HG03378 (cell line): ENCODE results near the gene IL13.

Source experiments
- ATAC-seq: cut with Tn5 transposase; IDR thresholded peaks from one replicate; pipeline ENCODE4 v1.9.1; 2021; ENCODE audit warnings: mild to moderate bottlenecking, moderate library complexity; ENCODE audit not compliant: unreplicated experiment

The IL13 gene

DNA sequence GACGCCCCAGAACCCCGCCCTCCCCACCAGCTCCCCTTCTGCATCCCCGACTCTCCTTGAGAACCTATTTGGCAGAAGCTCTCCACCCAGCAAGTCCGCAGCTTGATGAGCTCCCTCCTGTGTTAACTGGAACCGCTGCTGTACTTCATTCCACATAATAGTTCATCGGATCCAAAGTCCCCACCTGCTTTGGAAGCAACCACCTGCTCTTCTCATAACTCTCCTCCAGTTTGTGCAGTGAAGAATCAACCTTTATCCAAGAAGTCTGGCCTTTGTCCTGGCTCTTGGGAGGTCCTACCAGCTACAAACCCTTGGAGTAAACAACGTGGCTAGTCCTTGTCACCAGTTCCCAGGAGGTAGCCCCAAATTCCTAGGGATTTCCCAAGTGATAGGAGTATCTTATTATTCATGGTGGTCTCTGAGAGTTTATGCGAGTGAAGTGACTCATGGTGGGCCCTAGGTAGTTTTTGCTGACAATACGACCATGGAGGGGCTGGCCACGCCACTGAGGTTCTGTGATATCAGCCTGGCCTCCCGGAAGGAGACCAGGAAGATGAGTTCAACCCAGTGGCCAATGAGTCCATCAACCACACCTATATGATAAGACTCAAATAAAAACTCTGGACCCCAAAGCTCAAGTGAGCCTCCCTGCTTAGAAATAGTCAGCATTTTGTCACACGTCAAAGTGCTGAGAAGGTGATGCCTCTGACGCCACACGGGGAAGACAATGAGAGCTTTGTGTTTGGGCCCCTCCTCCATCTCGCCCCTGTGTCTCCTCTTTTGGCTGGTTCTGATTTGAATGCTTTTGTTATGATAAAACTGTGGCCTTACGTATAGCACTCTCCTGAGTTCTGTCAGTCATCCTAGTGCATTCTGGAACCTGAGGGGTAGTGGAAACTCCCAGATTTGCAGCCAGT lies 12.3 kb downstream of the IL13 start:
- ATAC-seq, result no peak

DNA sequence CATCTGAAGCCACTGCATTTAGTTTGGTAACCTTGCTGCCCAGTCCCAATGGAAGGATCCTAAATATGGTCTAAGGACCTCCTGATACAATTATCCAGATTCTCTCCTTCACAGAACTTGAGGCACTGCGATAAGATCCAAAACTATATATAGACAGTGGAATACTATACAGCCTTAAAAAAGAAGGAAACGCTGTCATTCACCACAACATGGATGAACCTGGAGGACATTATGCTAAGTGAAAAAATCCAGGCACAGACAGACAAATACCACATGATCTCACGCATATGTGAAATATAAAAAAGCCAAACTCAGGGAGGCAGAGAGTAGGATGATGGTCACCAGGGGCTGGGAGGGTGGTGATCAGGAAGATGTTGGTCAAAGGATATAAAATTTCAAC lies 13.0 kb downstream of the IL13 start:
- ATAC-seq, result no peak

DNA sequence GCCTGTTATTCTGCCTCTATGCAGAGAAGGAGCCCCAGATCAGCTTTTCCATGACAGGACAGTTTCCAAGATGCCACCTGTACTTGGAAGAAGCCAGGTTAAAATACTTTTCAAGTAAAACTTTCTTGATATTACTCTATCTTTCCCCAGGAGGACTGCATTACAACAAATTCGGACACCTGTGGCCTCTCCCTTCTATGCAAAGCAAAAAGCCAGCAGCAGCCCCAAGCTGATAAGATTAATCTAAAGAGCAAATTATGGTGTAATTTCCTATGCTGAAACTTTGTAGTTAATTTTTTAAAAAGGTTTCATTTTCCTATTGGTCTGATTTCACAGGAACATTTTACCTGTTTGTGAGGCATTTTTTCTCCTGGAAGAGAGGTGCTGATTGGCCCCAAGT lies 15.5 kb downstream of the IL13 start:
- ATAC-seq, result no peak

DNA sequence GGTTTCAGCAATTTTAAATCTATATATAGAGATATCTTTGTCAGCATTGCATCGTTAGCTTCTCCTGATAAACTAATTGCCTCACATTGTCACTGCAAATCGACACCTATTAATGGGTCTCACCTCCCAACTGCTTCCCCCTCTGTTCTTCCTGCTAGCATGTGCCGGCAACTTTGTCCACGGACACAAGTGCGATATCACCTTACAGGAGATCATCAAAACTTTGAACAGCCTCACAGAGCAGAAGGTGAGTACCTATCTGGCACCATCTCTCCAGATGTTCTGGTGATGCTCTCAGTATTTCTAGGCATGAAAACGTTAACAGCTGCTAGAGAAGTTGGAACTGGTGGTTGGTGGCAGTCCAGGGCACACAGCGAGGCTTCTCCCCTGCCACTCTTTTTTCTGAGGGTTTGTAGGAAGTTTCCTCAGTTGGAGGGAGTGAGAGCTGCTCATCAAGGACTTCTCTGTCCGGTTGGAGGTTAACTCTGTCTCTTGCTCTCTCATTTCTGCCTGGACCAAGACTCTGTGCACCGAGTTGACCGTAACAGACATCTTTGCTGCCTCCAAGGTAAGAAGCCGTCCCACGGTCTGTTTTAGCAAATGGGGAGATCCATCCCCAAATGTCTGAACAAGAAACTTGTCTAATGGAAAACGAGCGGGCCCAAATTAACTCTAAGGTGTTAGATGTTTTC lies 16.1 kb downstream of the IL13 start, which contains the start of gene IL4:
Gene IL4 (plus strand): TSS at position 51 of the 692 bp plus-strand sequence. CDS start 62 bp downstream, at position 113.
- peak; percentile 4 for ATAC-seq

DNA sequence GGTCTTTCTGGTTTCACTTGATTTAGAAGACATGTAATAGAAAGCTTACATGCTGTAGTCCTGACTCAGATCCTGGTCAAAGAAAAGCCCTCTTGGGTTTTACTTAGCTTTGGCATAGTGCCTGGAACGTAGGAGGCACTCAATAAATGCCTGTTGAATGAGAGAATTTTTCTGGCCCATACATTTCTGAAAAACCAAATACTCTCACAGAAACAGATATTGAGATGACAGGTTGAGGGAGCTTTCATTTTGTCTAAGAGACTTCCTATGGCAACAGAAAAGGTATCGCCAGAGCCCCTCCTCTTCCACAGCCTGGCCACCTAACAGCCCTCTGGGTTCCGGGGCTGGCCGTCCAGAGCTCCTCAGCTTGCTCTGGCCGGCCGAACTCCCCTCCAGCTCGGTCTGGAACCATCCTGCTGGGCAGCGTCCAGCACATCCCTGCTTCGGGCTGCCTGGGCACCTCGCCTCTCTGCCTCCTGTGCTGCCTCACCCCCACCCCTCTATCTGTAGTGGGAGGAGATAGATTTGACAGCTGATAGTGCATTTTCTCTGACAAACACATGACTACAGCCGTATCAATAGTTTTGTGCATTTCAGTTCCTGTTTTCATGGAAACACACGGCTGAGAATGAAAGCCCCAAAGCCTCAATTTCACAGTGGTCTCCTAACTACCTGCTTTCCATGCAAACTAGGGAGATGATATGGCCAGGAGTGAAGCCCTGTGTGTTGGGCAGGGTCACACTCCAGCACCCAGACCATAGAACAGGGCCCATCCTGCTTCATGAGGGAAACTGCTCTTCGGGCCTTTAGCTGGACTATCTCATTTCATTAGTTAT lies 16.9 kb downstream of the IL13 start:
- ATAC-seq, result peak; percentile 78

DNA sequence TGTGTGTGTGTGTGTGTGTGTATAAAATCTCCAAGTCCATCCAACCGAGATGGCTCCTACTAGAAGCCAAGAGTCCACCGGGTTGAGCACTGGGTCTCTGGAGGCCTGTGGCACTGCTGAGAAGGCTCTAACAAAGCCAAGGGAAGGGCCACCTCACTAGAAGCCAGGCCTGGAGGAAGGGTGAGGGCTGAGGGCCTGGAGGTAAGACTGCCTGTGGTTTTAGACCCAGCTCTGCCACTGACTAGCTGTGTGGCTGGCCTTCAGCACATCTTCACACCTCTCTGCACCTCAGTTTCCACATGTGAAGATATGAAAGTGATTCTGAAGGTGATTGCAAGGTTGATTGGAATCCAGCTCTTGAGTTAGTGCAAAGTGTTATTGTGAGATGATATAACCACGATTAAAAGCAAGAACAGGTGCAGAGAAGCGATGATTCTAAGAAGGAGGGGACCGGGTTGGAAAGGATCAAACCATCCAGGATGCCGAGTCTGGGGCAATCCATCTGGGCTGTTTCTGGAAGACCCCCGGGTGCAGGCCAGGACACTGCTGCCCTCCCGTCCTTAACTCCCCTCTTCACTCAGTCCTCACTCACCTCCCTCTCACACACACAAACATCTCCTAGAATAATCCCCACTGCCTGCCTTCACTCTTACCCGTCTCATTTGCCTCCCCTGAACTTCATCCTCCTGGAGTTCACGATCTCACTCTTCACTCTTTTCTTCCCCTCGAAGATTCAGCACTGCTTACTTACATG lies 18.1 kb downstream of the IL13 start:
- ATAC-seq, result no peak

DNA sequence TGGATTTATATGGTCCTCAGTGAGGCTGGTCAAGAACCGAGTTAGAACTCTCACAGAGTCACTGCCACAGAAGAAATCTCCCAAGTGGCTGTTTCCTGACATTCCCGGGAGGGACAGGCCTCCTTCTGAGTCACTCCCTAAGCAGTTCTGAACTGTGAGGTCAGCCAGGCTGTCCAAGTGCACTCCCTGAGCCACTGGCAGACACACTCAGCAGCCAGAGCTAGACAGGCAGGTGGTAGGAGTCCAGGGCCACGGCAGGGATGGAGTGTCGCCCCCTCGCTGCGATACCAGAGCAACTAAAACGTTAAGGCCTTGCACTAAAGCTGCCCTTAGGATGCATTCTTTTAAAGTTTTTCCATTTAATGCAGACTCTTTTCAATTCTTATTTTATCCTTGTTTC lies 19.2 kb downstream of the IL13 start:
- no peak for ATAC-seq

DNA sequence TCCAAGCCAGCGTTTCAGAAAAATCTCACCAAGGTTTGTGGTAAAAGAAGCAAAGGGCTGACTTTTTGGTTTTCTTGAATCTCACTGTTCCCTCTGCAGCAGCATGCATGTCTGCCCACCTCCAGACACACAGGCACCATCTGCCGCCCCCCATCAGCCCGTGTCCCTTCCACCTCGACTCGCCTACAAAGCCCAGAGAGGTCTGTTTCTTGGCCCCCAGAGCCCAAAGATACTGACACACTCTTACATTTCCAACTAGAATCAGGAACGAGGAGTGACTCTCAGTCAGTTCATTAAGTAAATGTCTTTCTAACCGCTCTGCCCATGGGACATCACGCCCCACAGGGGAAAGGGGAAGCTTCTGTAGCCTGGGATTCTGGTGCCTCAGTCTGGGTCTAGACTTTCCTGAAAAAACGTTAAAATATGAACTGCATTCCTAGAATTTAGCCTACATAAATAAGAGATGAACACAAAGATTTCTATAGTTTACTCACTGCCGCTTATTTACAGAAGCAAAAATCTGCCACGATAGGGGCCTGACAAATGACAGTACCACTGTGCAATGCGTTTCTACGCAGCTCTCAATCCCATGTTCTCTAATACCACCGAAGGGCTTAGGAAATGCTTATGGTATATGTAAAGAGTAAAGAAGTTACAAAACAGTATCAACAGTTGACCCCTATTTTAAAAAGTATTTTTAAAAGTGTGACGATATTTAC lies 19.9 kb downstream of the IL13 start:
- ATAC-seq, result no peak

DNA sequence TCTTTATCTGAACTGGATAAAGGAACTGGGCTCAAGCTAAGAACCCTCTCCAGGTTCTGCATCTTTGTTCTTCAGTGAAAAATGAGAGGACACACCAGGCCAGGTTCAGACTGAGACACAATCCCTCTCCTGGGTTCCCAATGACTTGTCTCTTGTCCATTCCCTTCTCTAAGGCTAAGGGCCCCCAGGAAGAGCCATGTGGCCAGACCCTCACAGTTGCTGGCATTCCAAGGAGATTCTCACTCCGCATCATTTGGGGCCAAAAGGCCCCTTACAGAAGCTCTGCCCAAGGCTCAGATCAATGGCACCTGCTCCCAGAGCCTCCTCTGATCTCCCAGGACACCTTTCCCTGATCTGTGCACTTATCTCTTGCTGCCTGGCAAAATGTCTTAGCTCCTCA lies 20.8 kb downstream of the IL13 start:
- no peak for ATAC-seq

DNA sequence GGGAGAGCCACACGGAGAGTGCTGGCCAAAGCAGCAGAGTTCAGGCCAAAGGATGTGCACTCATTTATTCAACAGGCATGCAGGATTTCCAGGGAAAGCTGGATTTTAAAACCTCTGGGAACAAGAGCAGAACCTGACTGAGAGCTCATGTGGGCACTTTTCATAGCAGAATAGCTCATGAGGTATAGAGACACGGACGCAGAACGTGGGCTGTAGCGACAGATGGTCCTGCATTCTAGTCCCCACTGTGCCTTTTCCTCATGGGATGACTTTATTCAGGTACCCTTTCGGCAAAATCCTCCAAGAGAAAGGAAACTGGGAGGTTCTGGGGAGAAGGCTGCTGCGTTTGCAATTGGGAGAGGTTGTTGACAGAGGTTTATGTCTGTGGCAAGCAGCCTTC lies 21.2 kb downstream of the IL13 start:
- ATAC-seq, result no peak

DNA sequence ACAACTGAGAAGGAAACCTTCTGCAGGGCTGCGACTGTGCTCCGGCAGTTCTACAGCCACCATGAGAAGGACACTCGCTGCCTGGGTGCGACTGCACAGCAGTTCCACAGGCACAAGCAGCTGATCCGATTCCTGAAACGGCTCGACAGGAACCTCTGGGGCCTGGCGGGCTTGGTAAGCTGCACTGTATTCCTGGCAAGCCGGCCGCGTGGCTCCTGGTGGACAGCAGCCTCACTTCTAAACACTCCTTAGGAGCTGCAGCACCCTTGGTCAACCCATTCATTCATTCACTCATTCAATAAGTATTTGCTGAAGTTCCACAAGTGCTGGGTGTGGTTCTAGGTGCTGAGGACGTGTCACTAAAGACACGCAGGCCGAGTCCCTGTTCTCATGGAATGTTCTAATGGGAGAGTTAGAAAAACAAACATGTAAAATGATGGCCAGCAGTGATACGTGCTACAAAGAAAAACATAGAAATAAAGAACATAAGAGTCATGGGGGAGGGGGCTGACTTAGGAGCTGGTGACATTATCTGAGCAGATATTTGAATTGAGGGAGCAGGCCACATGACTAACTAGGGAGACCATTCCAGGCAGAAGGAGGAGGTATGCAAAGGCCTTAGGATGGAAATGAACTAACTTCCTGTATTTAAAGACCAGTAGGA lies 21.9 kb downstream of the IL13 start:
- no peak for ATAC-seq

DNA sequence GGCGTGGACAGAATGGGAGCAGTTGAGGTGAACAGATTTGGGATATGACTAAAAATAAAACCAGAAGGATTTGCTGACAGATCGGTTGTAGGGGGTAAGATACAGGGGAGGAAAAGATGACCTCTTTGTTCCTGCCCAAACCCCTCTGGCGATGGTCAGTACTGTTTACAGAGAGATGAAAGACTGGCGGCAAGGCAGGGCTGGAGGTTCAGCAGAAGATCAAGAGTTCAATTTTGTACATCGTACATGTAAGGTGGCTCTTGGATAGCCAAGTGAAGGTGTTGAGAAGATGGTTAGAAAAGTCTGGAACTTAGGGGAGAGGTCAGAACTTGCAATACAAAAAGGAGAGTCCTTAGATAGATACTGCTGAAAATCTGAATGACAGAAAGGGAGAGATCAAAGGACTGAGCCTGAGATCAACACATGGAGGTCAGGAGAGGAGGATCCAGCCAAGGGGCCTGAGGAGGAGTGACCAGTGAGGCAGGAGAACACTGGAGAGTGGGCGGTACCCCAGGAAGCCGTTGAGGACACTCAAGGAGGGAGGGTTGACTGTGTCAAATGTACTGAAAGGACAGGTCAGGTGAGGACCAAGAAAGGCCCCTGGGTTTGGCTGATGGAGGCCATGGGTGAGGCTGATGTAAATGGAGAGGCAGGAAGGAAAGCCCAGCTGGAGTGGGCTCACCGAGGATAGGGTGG lies 23.0 kb downstream of the IL13 start:
- ATAC-seq, result no peak

DNA sequence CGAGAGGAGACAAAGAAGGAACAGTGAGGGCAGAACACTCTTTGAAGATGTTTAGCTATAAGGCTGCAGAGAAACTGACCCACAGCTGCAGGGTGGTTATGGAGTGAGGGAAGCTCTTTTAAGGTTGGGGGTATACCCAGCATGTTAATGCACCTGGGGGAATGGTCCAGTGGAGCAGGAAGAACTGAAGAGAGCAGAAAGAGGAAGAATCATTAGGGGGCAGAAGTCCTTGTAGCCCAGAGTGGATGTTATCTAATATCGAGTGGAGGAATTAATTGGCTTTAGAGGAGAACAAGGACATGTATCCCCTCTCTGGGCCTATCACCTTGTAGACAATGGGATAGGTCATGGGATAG lies 23.5 kb downstream of the IL13 start:
- no peak for ATAC-seq

DNA sequence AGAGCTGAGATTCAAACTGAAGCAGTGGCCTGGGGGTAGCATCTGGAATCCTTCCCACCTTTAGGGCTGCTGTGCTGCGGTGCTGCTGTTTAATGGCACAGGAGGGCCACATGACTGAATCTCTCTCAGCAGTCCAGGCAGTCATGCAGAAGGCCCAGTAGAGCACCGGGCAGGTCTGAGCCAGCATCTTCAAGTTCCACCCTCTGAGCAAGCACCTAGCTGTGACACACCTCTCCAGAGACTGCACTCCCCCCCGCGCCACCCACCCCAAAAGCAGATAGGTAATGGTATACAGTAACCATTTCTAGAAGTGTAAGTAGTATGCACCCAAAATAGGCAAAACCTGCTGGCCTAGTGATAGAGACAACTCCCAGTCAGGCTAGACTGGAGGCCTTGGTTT lies 24.0 kb downstream of the IL13 start:
- no peak for ATAC-seq

DNA sequence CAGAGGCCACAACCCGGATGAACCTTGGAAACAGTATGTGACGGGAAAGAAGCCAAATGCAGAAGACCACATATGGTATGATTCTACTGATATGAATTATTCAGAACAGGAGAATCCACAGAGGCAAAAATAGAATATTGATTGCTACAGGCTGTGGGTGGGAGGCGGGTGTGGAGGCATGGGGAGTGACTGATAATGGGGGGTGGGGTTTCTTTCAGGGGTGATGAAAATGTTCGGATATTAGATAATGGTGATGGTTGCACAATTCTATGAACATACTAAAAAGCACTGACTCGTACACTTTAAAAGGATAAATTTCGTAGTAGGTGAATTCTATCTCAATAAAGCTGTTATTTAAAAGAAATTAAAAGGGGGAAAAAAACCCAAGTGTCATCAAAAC lies 26.5 kb downstream of the IL13 start:
- no peak for ATAC-seq

DNA sequence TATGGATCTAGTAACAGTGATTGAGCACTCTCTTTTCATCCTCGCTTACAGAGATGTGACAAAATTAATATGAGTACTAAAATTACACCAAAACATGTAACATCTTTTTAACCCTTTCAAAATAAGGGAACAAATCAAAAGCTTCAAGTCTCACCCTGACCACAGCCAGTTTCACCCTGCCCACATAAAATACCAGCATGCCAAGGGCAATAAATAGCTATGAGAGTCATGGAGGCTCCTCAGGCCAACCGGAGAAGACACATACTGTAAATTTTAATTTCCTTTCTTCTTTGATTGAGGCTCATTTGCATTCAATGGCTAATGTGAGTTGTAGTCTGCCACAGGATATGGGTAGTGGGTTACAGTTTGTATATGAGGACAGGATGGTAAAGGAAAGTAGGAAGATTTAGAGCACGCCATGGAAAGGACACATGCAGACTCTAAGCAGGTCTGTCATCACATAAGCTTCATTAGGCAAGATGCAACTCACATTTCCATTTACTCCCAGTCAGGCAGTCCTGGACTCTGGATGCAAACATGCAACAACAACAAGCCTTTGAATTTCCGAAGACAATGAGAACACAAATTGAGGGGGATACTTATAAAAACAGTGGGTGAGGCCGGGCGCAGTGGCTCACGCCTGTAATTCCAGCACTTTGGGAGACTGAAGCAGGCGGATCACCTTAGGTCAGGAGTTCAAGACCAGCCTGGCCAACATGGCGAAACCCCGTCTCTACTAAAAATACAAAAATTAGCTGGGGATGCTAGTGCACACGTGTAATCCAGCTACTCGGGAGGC lies 27.1 kb downstream of the IL13 start:
- peak; percentile 36 for ATAC-seq

DNA sequence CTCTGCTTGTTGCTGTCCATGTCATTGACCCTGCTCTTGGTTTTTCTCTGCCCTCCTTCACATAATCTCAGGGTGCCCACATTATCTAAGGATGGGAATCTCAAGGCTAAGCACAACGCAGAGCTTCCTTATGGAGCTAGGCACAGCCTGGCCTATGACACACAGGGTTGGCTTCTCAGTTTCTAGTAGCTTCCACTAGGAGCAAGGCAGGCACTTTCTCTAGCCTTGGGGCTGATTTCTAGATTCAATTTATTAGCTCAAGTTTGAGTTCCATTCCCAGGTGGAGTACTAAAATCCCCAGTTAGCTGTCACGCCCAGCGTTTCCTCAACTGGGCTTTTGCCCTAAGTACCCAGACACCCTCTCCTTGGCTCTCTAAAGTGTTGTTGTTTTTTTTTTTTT lies 28.2 kb downstream of the IL13 start:
- no peak for ATAC-seq

DNA sequence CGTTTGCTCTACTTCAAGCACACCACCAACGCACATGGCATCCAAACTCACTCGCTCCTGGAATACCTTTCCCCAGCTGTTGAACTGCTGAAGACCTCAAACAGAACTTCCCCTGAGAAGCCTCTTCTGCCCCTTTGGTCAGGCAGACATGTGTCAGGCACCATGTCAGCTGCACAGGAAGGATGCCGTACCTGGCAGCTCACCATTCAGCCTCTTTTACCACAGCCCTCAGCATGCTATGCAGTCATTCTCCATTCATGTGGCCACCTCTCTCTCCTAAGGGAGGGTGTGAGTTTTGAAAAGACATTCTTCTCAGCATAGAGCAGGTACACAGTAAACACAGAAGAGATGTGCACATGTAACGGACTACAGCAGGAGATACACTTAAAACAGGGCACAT lies 30.0 kb downstream of the IL13 start:
- ATAC-seq, result no peak
